Measurements from ENCODE around the gene SLC5A3.

Gene SLC5A3

GRCh38 chr21:34100790-34101189 lies 27.4 kb downstream of the SLC5A3 start:
- no peak for DNase-seq (ENCODE audit: low read depth)

- DNase-seq (ENCODE audit: low read depth) = no peak
These were observed 32.7 kb downstream of the SLC5A3 start for GRCh38 chr21:34105947-34106541.

- no peak for DNase-seq (ENCODE audit: low read depth)
These were observed 34.2 kb downstream of the SLC5A3 start for GRCh38 chr21:34107606-34108005.

- no peak for DNase-seq (ENCODE audit: low read depth)
These were observed 35.7 kb downstream of the SLC5A3 start for GRCh38 chr21:34109075-34109474.

- no peak for DNase-seq (ENCODE audit: low read depth)
These were observed 37.3 kb downstream of the SLC5A3 start for GRCh38 chr21:34110594-34111202.

- no peak for DNase-seq (ENCODE audit: low read depth)
These were observed 39.1 kb downstream of the SLC5A3 start for GRCh38 chr21:34112316-34113033.

GRCh38 chr21:34113842-34114241 lies 40.5 kb downstream of the SLC5A3 start:
- DNase-seq (ENCODE audit: low read depth) = no peak

- DNase-seq (ENCODE audit: low read depth) = no peak
These were observed 41.8 kb downstream of the SLC5A3 start for GRCh38 chr21:34115160-34115559.

GRCh38 chr21:34116569-34116968 lies 43.2 kb downstream of the SLC5A3 start:
- DNase-seq (ENCODE audit: low read depth) = no peak

GRCh38 chr21:34120867-34121266 lies 47.5 kb downstream of the SLC5A3 start:
- no peak for DNase-seq (ENCODE audit: low read depth)

GRCh38 chr21:34122047-34122446 lies 48.7 kb downstream of the SLC5A3 start:
- DNase-seq (ENCODE audit: low read depth) = no peak
